ENCODE data around the gene CYP2A6. TPM values are rescaled to one million over a fixed set of nuclear protein-coding genes. Genes with fewer than 3 reads are reported as not detected.
"Not testable (repeated sequence)": the region's sequence is repeated elsewhere in the genome, so short reads cannot be mapped to it uniquely, and the experiment has no call there.

Gene CYP2A6
- not detected for total RNA-seq

- WGBS, result 88% methylated on average over 2 of the region's 3 CpGs
- H3K9me3 ChIP-seq; intact Hi-C loops (cut with DNase I); DNase-seq (ENCODE audit: extremely low spot score); H3K36me3 ChIP-seq; H3K4me1 ChIP-seq; H3K27ac ChIP-seq (replicated peaks in 1 of 4); H3K4me3 ChIP-seq: not testable (repeated sequence)
- peaks cover 0 to 46% (median 0%) of the 10 kb centered on the region in 4 donors for H3K27me3 ChIP-seq
Measured at GRCh38 chr19:40850277-40850676, at the start of gene CYP2A6. Gene CYP2A6 (minus strand): TSS chr19:40850447. CDS start chr19:40850426, 21 bp downstream.

GRCh38 chr19:40899964-40900363 is 49.7 kb upstream of the CYP2A6 start:
- H3K27me3 ChIP-seq; DNase-seq (ENCODE audit: extremely low spot score); intact Hi-C loops (cut with DNase I); H3K9me3 ChIP-seq; H3K4me3 ChIP-seq; H3K36me3 ChIP-seq; H3K27ac ChIP-seq (replicated peaks in 1 of 4); H3K4me1 ChIP-seq: not testable (repeated sequence)
- 79% methylated on average over 10 of the region's 12 CpGs for WGBS

GRCh38 chr19:40896843-40897789 is 46.9 kb upstream of the CYP2A6 start:
- H3K36me3 ChIP-seq; H3K27me3 ChIP-seq; intact Hi-C loops (cut with DNase I); H3K9me3 ChIP-seq; H3K27ac ChIP-seq (replicated peaks in 1 of 4); H3K4me3 ChIP-seq; DNase-seq (ENCODE audit: extremely low spot score); H3K4me1 ChIP-seq: not testable (repeated sequence)
- 88% methylated on average over 13 of the region's 13 CpGs for WGBS

GRCh38 chr19:40896418-40896796 is 46.2 kb upstream of the CYP2A6 start:
- Histone ChIP-seq H3K9me3 (no peaks in the 10 kb centered on the region), H3K4me1 (no peaks in the 10 kb centered on the region), H3K36me3 (no peaks in the 10 kb centered on the region), H3K27me3 (peaks cover 0 to under 1% (median 0%) of the 10 kb centered on the region in 4 donors), H3K27ac (replicated peaks in 1 of 4) (no peak overlapping the region), H3K4me3 (no peak overlapping the region)
- intact Hi-C loops (cut with DNase I), result no loop called here
- TF ChIP-seq CTCF (IDR thresholded peaks at IDR 0.05) (no peak), EP300 (IDR thresholded peaks at IDR 0.05) (no peak), POLR2AphosphoS5 (IDR thresholded peaks at IDR 0.05) (no peak)
- WGBS, result 96% methylated on average over 5 of the region's 5 CpGs
- DNase-seq (ENCODE audit: extremely low spot score), result no peak

- no peak overlapping the region for H3K27ac ChIP-seq (replicated peaks in 1 of 4)
- H3K36me3 ChIP-seq, result no peaks in the 10 kb centered on the region
- TF ChIP-seq POLR2AphosphoS5 (IDR thresholded peaks at IDR 0.05), result no peak
- no peak for TF ChIP-seq CTCF (IDR thresholded peaks at IDR 0.05)
- TF ChIP-seq EP300 (IDR thresholded peaks at IDR 0.05), result no peak
- TF ChIP-seq POLR2A (IDR thresholded peaks at IDR 0.05; ENCODE audit: low read depth), result no peak
- intact Hi-C loops (cut with DNase I), result no loop called here
- H3K9me3 ChIP-seq, result no peaks in the 10 kb centered on the region
- H3K4me1 ChIP-seq, result no peaks in the 10 kb centered on the region
- H3K27me3 ChIP-seq, result no peaks in the 10 kb centered on the region
- no peak overlapping the region for H3K4me3 ChIP-seq
- no peak for DNase-seq (ENCODE audit: extremely low spot score)
Measured at GRCh38 chr19:40893112-40893511, 42.9 kb upstream of the CYP2A6 start.

- no peaks in the 10 kb centered on the region for H3K9me3 ChIP-seq
- no peaks in the 10 kb centered on the region for H3K36me3 ChIP-seq
- TF ChIP-seq POLR2A (IDR thresholded peaks at IDR 0.05; ENCODE audit: low read depth), result no peak
- no peak for TF ChIP-seq POLR2AphosphoS5 (IDR thresholded peaks at IDR 0.05)
- TF ChIP-seq CTCF (IDR thresholded peaks at IDR 0.05), result no peak
- TF ChIP-seq EP300 (IDR thresholded peaks at IDR 0.05), result no peak
- intact Hi-C loops (cut with DNase I), result no loop called here
- DNase-seq (ENCODE audit: extremely low spot score), result no peak
- H3K4me3 ChIP-seq, result no peak overlapping the region
- no peaks in the 10 kb centered on the region for H3K27me3 ChIP-seq
- H3K4me1 ChIP-seq, result no peaks in the 10 kb centered on the region
- WGBS, result 57% methylated on average over 3 of the region's 3 CpGs
- H3K27ac ChIP-seq (replicated peaks in 1 of 4), result no peak overlapping the region
Measured at GRCh38 chr19:40889366-40889765, 39.1 kb upstream of the CYP2A6 start.

Data from esophagus muscularis mucosa (tissue), 4 donors.